Measurements from ENCODE around the gene TGFB2. TPM values are rescaled to one million over a fixed set of nuclear protein-coding genes. Genes with fewer than 3 reads are reported as not detected.

Gene TGFB2
- total and polyA plus RNA-seq, 2 experiments from 2014 or later, result 0.97 to 1.3 TPM

GRCh38 chr1:218401441-218401997, 56.4 kb downstream of the TGFB2 start:
- in situ Hi-C loops (cut with MboI), result no loop called here
- Histone ChIP-seq H3K36me3 (ENCODE audit: low read depth) (no peaks in the 10 kb centered on the region), H3K4me2 (ENCODE audit: unreplicated experiment) (no peak overlapping the region), H3K27me3 (replicated peaks; ENCODE audit: insufficient read depth) (no peaks in the 10 kb centered on the region), H3K4me3 (no peak overlapping the region), H3K79me2 (ENCODE audit: insufficient read depth) (no peaks in the 10 kb centered on the region), H3K9me3 (ENCODE audit: low read depth) (no peaks in the 10 kb centered on the region), H3K9me2 (ENCODE audit: insufficient read depth) (no peaks in the 10 kb centered on the region), H3K9ac (no peak overlapping the region), H3F3A (ENCODE audit: insufficient read depth) (peaks cover 8% of the 10 kb centered on the region; the same call in 1 of the 2 replicates), H3K27ac (no peak overlapping the region), H2AFZ (no peak overlapping the region), H3K4me1 (ENCODE audit: insufficient read depth) (peaks cover 8% of the 10 kb centered on the region), H4K20me1 (ENCODE audit: insufficient read depth) (no peaks in the 10 kb centered on the region)
- TF ChIP-seq EZH2phosphoT487 (IDR thresholded peaks at IDR 0.05; ENCODE audit: insufficient read depth, low read depth) (no peak), EZH2 (IDR thresholded peaks at IDR 0.05; ENCODE audit: insufficient read depth, poor library complexity, severe bottlenecking) (no peak)
- WGBS, 2 experiments (ENCODE audit: low coverage in 1 of 2, low lambda C conversion rate in 2 of 2, missing lambda C conversion rate in 2 of 2), result 95 to 96% methylated on average over 12 of the region's 12 CpGs
- DNase-seq, result no peak

DNA sequence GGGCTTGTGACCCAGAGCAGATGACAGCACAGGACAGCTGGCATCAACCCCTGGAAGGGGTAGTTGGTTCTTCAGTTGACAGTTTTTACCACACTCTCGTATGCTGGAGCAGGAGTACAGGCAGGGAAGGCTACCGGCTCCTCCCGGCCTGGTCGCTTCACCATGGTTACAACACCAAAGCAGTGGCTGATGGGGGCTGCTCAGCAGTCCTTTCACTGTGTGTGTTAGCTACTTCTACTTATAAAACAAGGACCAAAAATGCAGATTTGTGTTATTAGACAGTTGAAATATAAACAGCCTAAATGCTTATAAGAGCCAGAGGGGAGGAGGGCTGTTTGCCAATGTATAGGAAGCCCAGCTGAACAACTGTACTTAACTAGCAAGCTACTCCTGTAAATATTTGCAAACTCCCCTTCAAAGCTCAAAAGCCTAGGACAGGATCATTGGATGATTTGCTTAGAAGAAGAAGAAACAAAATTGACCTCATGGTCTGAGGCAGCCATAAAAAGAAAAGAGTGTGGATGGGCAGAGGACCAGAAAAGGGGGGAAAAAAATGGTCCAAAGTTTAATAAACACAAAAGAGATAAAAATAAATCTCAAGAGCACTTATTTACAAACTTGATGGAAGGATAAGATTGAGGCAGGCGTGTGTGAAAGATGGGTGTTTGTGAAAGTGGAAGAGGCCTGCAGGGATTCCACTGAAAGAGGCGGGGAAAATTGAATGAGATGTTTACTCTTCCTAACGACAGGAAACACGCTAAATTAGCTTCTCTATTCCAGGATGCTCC, 57.1 kb downstream of the TGFB2 start:
- no peaks in the 10 kb centered on the region for H4K20me1 ChIP-seq (ENCODE audit: insufficient read depth)
- H3K9ac ChIP-seq, result no peak overlapping the region
- TF ChIP-seq EZH2 (IDR thresholded peaks at IDR 0.05; ENCODE audit: insufficient read depth, poor library complexity, severe bottlenecking), result no peak
- H3K4me1 ChIP-seq (ENCODE audit: insufficient read depth), result peaks cover 8% of the 10 kb centered on the region
- no peak overlapping the region for H3K4me2 ChIP-seq (ENCODE audit: unreplicated experiment)
- H3K79me2 ChIP-seq (ENCODE audit: insufficient read depth), result no peaks in the 10 kb centered on the region
- WGBS, 2 experiments (ENCODE audit: low coverage in 1 of 2, low lambda C conversion rate in 2 of 2, missing lambda C conversion rate in 2 of 2), result 84 to 86% methylated on average over 8 of the region's 8 CpGs
- H3K4me3 ChIP-seq, result no peak overlapping the region
- H3F3A ChIP-seq (ENCODE audit: insufficient read depth), result peaks cover 8% of the 10 kb centered on the region; the same call in 1 of the 2 replicates
- H3K27me3 ChIP-seq (replicated peaks; ENCODE audit: insufficient read depth), result no peaks in the 10 kb centered on the region
- H3K9me3 ChIP-seq (ENCODE audit: low read depth), result no peaks in the 10 kb centered on the region
- H3K36me3 ChIP-seq (ENCODE audit: low read depth), result no peaks in the 10 kb centered on the region
- in situ Hi-C loops (cut with MboI), result no loop called here
- H3K27ac ChIP-seq, result no peak overlapping the region
- H3K9me2 ChIP-seq (ENCODE audit: insufficient read depth), result no peaks in the 10 kb centered on the region
- DNase-seq, result no peak
- H2AFZ ChIP-seq, result no peak overlapping the region

- no peaks in the 10 kb centered on the region for H3K79me2 ChIP-seq (ENCODE audit: insufficient read depth)
- H3K27ac ChIP-seq, result no peak overlapping the region
Measured at GRCh38 chr1:218402786-218403120, 57.6 kb downstream of the TGFB2 start.

DNA sequence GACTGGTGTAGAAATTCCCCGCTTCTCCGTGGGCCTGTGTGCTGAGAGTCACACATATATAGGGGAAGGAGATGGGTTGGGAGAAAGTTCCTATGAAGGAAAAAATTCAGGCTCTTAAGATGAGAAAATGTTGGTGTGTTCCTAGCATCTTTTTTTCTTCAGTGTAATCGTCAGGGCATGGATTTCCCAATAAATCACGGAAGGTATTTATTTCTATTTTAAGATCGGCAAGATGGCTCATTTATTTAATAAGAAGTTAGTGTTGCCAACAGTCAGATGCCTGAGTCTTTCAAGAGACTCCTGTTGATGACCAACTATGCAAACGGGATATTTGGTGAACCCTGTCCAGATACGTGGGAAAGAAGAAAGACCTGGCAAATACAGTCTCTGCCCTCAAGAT, 58.2 kb downstream of the TGFB2 start:
- Histone ChIP-seq H3K4me2 (ENCODE audit: unreplicated experiment) (no peak overlapping the region), H3K9me3 (ENCODE audit: low read depth) (no peaks in the 10 kb centered on the region), H3K4me3 (no peak overlapping the region), H3K79me2 (ENCODE audit: insufficient read depth) (no peaks in the 10 kb centered on the region), H3F3A (ENCODE audit: insufficient read depth) (no peaks in the 10 kb centered on the region), H2AFZ (no peak overlapping the region), H3K9me2 (ENCODE audit: insufficient read depth) (no peaks in the 10 kb centered on the region), H4K20me1 (ENCODE audit: insufficient read depth) (no peaks in the 10 kb centered on the region), H3K27ac (no peak overlapping the region), H3K9ac (no peak overlapping the region), H3K27me3 (replicated peaks; ENCODE audit: insufficient read depth) (no peaks in the 10 kb centered on the region), H3K36me3 (ENCODE audit: low read depth) (no peaks in the 10 kb centered on the region), H3K4me1 (ENCODE audit: insufficient read depth) (0 out of 2 replicates have a peak, but pooled peaks cover under 1% of the 10 kb centered on the region)
- TF ChIP-seq EZH2phosphoT487 (IDR thresholded peaks at IDR 0.05; ENCODE audit: insufficient read depth, low read depth), result no peak
- no peak for TF ChIP-seq EZH2 (IDR thresholded peaks at IDR 0.05; ENCODE audit: insufficient read depth, poor library complexity, severe bottlenecking)
- 85 to 86% methylated on average over 7 of the region's 7 CpGs for WGBS, 2 experiments (ENCODE audit: low coverage in 1 of 2, low lambda C conversion rate in 2 of 2, missing lambda C conversion rate in 2 of 2)
- no peak for DNase-seq
- in situ Hi-C loops (cut with MboI), result no loop called here

More at GRCh38 chr1:218402786-218403120, 57.6 kb downstream of the TGFB2 start:
- Histone ChIP-seq H3K27me3 (replicated peaks; ENCODE audit: insufficient read depth) (no peaks in the 10 kb centered on the region), H3K4me3 (no peak overlapping the region), H3F3A (ENCODE audit: insufficient read depth) (peaks cover 5% of the 10 kb centered on the region; the same call in 1 of the 2 replicates), H2AFZ (no peak overlapping the region), H3K9me2 (ENCODE audit: insufficient read depth) (no peaks in the 10 kb centered on the region), H3K9me3 (ENCODE audit: low read depth) (no peaks in the 10 kb centered on the region), H3K9ac (no peak overlapping the region), H3K4me2 (ENCODE audit: unreplicated experiment) (no peak overlapping the region), H4K20me1 (ENCODE audit: insufficient read depth) (no peaks in the 10 kb centered on the region), H3K4me1 (ENCODE audit: insufficient read depth) (peaks cover 6% of the 10 kb centered on the region), H3K36me3 (ENCODE audit: low read depth) (no peaks in the 10 kb centered on the region)
- in situ Hi-C loops (cut with MboI), result no loop called here
- TF ChIP-seq EZH2 (IDR thresholded peaks at IDR 0.05; ENCODE audit: insufficient read depth, poor library complexity, severe bottlenecking), result no peak
- no peak for TF ChIP-seq EZH2phosphoT487 (IDR thresholded peaks at IDR 0.05; ENCODE audit: insufficient read depth, low read depth)
- no peak for DNase-seq
- 85 to 89% methylated on average over 7 of the region's 7 CpGs for WGBS, 2 experiments (ENCODE audit: low coverage in 1 of 2, low lambda C conversion rate in 2 of 2, missing lambda C conversion rate in 2 of 2)

All from GM23248 (cell line).